GM18502 (cell line): ENCODE data around the gene TBCE.

Experiments
- ATAC-seq: cut with Tn5 transposase; IDR thresholded peaks from one replicate; pipeline ENCODE4 v1.9.1; 2021; ENCODE audit warnings: mild to moderate bottlenecking; ENCODE audit not compliant: unreplicated experiment, poor library complexity

TBCE gene

GRCh38 chr1:235495551-235495950, 128.3 kb downstream of the TBCE start:
- ATAC-seq: no peak

GRCh38 chr1:235500971-235501540, 133.8 kb downstream of the TBCE start:
- no peak for ATAC-seq
